ENCODE data around the gene TMC7. TPM values are rescaled to one million over a fixed set of nuclear protein-coding genes. Genes with fewer than 3 reads are reported as not detected.

The TMC7 gene
- polyA plus RNA-seq (2013, experiment 1 of 2), result 1.4 TPM
- 1.5 TPM for polyA plus RNA-seq (2013, experiment 2 of 2)

- no peak within 1 kb of the TSS for H3K27ac ChIP-seq (ENCODE audit: low read depth, low read length)
- no peaks in the 10 kb centered on the region for H3K79me1 ChIP-seq (ENCODE audit: low read length)
Measured at GRCh38 chr16:18983565-18984434, at the start of gene TMC7. TSS of gene TMC7 (plus strand) at chr16:18983934. CDS start at chr16:18984064, 130 bp downstream.

DNA sequence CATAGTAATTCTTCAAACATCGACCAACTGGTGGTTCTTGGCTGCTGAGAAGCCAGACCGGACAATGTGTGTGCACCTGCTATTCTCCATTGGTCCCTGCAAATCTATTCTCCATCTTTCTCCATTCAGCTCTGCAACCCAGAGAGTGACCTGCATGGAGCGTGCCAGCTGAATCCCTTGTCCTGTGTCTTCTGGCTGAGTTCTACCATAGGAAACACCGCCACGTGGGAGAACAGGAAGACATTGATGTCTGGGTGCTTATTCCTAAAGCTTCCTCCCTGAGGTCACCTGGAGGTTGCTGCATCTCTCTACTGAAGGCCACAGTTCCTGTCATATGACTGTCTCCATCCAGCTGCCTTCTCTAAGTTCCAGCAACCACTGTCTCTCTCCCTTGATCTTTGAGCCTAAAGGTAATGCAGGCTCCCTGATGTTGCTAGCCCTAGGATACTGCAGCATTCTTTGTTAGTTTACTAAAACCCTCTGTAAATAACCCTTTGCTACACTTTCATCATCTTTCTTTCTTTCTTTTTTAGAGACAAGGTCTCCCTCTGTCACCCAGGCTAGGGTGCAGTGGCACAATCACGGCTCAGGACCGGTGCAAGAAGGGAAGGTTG lies 46.9 kb upstream of the TMC7 start:
- no peak overlapping the region for H2BK15ac ChIP-seq (replicated peaks; ENCODE audit: low read depth)
- no peaks in the 10 kb centered on the region for H3K4me1 ChIP-seq (ENCODE audit: control insufficient read depth, low read depth, low read length)
- H3K9ac ChIP-seq (ENCODE audit: low read length), result no peak overlapping the region
- H2AK5ac ChIP-seq (ENCODE audit: low read length), result no peak overlapping the region
- DNase-seq, result no peak
- no peak overlapping the region for H3K4me2 ChIP-seq (ENCODE audit: low read length)
- WGBS (ENCODE audit: extremely low coverage, insufficient coverage, low lambda C conversion rate), result no CpG with 5 or more reads among the region's 7 CpGs
- no peaks in the 10 kb centered on the region for H3K36me3 ChIP-seq (ENCODE audit: control insufficient read depth, insufficient read depth, low read length)
- H3K79me1 ChIP-seq (ENCODE audit: low read length), result no peaks in the 10 kb centered on the region
- H3K23ac ChIP-seq (ENCODE audit: low read length), result no peak overlapping the region
- no peak overlapping the region for H2BK5ac ChIP-seq (ENCODE audit: low read length)
- H3K27ac ChIP-seq (ENCODE audit: low read depth, low read length), result no peak overlapping the region
- H3K27me3 ChIP-seq (ENCODE audit: insufficient read depth, low read length, poor library complexity), result no peaks in the 10 kb centered on the region
- H2BK120ac ChIP-seq (ENCODE audit: low read depth, low read length), result no peak overlapping the region
- no peak overlapping the region for H3K18ac ChIP-seq (ENCODE audit: low read length)
- no peak overlapping the region for H4K5ac ChIP-seq (ENCODE audit: low read length)
- H4K8ac ChIP-seq (ENCODE audit: low read depth, low read length), result no peak overlapping the region
- no peaks in the 10 kb centered on the region for H3K79me2 ChIP-seq (ENCODE audit: control insufficient read depth, insufficient read depth, low read length)
- no peak overlapping the region for H3K4ac ChIP-seq (ENCODE audit: low read depth, low read length)
- H3K56ac ChIP-seq (ENCODE audit: low read length), result no peak overlapping the region
- H3K4me3 ChIP-seq (ENCODE audit: low read length), result no peak overlapping the region

More at GRCh38 chr16:18983565-18984434, at the start of gene TMC7:
- H3K9ac ChIP-seq (ENCODE audit: low read length), result peak within 1 kb of the TSS; percentile 74
- no peak within 1 kb of the TSS for H4K5ac ChIP-seq (ENCODE audit: low read length)
- H3K4me2 ChIP-seq (ENCODE audit: low read length), result peak within 1 kb of the TSS; percentile 89
- peak within 1 kb of the TSS; percentile 95 for H3K56ac ChIP-seq (ENCODE audit: low read length)
- no peak within 1 kb of the TSS for H2BK15ac ChIP-seq (replicated peaks; ENCODE audit: low read depth)
- peak within 1 kb of the TSS; percentile 38 for H3K4me3 ChIP-seq (ENCODE audit: low read length)
- H4K8ac ChIP-seq (ENCODE audit: low read depth, low read length), result no peak within 1 kb of the TSS
- H3K36me3 ChIP-seq (ENCODE audit: control insufficient read depth, insufficient read depth, low read length), result no peaks in the 10 kb centered on the region
- DNase-seq, result peak; percentile 96
- no peak within 1 kb of the TSS for H2AK5ac ChIP-seq (ENCODE audit: low read length)
- no peaks in the 10 kb centered on the region for H3K4me1 ChIP-seq (ENCODE audit: control insufficient read depth, low read depth, low read length)
- no peaks in the 10 kb centered on the region for H3K79me2 ChIP-seq (ENCODE audit: control insufficient read depth, insufficient read depth, low read length)
- H2BK5ac ChIP-seq (ENCODE audit: low read length), result no peak within 1 kb of the TSS
- H3K4ac ChIP-seq (ENCODE audit: low read depth, low read length), result peak within 1 kb of the TSS; percentile 78
- H2BK120ac ChIP-seq (ENCODE audit: low read depth, low read length), result no peak within 1 kb of the TSS
- no CpG with 5 or more reads among the region's 64 CpGs for WGBS (ENCODE audit: extremely low coverage, insufficient coverage, low lambda C conversion rate)
- H3K23ac ChIP-seq (ENCODE audit: low read length), result no peak within 1 kb of the TSS
- H3K27me3 ChIP-seq (ENCODE audit: insufficient read depth, low read length, poor library complexity), result no peaks in the 10 kb centered on the region
- peak within 1 kb of the TSS; percentile 72 for H3K18ac ChIP-seq (ENCODE audit: low read length)

DNA sequence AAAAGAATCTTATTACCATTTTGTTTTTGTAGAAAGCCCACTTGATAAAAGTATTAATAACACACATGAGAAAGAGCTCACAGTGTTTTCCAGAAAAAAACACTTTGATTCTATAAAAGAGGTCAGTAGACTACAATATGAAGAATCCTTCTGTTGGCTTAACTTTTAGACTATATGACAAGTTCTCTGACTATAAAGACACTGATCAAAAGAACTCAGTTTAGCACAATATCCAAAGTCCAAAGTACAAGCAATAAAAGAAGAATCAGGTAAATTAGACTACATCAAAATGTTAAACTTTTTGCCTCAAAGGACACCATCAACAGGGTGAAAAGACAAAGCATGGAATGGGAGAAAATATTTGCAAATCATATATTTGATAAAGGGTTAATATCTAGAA lies 46.3 kb upstream of the TMC7 start:
- H3K9ac ChIP-seq (ENCODE audit: low read length), result no peak overlapping the region
- H3K18ac ChIP-seq (ENCODE audit: low read length), result no peak overlapping the region
- no peaks in the 10 kb centered on the region for H3K4me1 ChIP-seq (ENCODE audit: control insufficient read depth, low read depth, low read length)
- no peak for DNase-seq
- H2BK120ac ChIP-seq (ENCODE audit: low read depth, low read length), result no peak overlapping the region
- H2AK5ac ChIP-seq (ENCODE audit: low read length), result no peak overlapping the region
- no peak overlapping the region for H3K4me3 ChIP-seq (ENCODE audit: low read length)
- no peak overlapping the region for H3K23ac ChIP-seq (ENCODE audit: low read length)
- H4K8ac ChIP-seq (ENCODE audit: low read depth, low read length), result no peak overlapping the region
- no peak overlapping the region for H3K56ac ChIP-seq (ENCODE audit: low read length)
- H3K27ac ChIP-seq (ENCODE audit: low read depth, low read length), result no peak overlapping the region
- no peaks in the 10 kb centered on the region for H3K79me1 ChIP-seq (ENCODE audit: low read length)
- H3K36me3 ChIP-seq (ENCODE audit: control insufficient read depth, insufficient read depth, low read length), result no peaks in the 10 kb centered on the region
- H3K27me3 ChIP-seq (ENCODE audit: insufficient read depth, low read length, poor library complexity), result no peaks in the 10 kb centered on the region
- no peak overlapping the region for H3K4ac ChIP-seq (ENCODE audit: low read depth, low read length)
- H3K79me2 ChIP-seq (ENCODE audit: control insufficient read depth, insufficient read depth, low read length), result no peaks in the 10 kb centered on the region
- H2BK15ac ChIP-seq (replicated peaks; ENCODE audit: low read depth), result no peak overlapping the region
- no peak overlapping the region for H2BK5ac ChIP-seq (ENCODE audit: low read length)
- no peak overlapping the region for H3K4me2 ChIP-seq (ENCODE audit: low read length)
- H4K5ac ChIP-seq (ENCODE audit: low read length), result no peak overlapping the region

GRCh38 chr16:18938986-18939385 lies 44.7 kb upstream of the TMC7 start:
- H2BK5ac ChIP-seq (ENCODE audit: low read length), result no peak overlapping the region
- no peak overlapping the region for H3K23ac ChIP-seq (ENCODE audit: low read length)
- H3K18ac ChIP-seq (ENCODE audit: low read length), result no peak overlapping the region
- H3K4me1 ChIP-seq (ENCODE audit: control insufficient read depth, low read depth, low read length), result no peaks in the 10 kb centered on the region
- H3K27ac ChIP-seq (ENCODE audit: low read depth, low read length), result no peak overlapping the region
- no peak overlapping the region for H3K4me2 ChIP-seq (ENCODE audit: low read length)
- H2AK5ac ChIP-seq (ENCODE audit: low read length), result no peak overlapping the region
- no peak for DNase-seq
- no peaks in the 10 kb centered on the region for H3K36me3 ChIP-seq (ENCODE audit: control insufficient read depth, insufficient read depth, low read length)
- H3K4ac ChIP-seq (ENCODE audit: low read depth, low read length), result no peak overlapping the region
- no peak overlapping the region for H2BK15ac ChIP-seq (replicated peaks; ENCODE audit: low read depth)
- no peak overlapping the region for H3K4me3 ChIP-seq (ENCODE audit: low read length)
- H3K79me1 ChIP-seq (ENCODE audit: low read length), result no peaks in the 10 kb centered on the region
- no peaks in the 10 kb centered on the region for H3K27me3 ChIP-seq (ENCODE audit: insufficient read depth, low read length, poor library complexity)
- no peak overlapping the region for H2BK120ac ChIP-seq (ENCODE audit: low read depth, low read length)
- no CpG with 5 or more reads among the region's 9 CpGs for WGBS (ENCODE audit: extremely low coverage, insufficient coverage, low lambda C conversion rate)
- no peak overlapping the region for H4K8ac ChIP-seq (ENCODE audit: low read depth, low read length)
- H3K56ac ChIP-seq (ENCODE audit: low read length), result no peak overlapping the region
- no peak overlapping the region for H3K9ac ChIP-seq (ENCODE audit: low read length)
- no peak overlapping the region for H4K5ac ChIP-seq (ENCODE audit: low read length)
- H3K79me2 ChIP-seq (ENCODE audit: control insufficient read depth, insufficient read depth, low read length), result no peaks in the 10 kb centered on the region

- no peak overlapping the region for H3K18ac ChIP-seq (ENCODE audit: low read length)
- H3K4me1 ChIP-seq (ENCODE audit: control insufficient read depth, low read depth, low read length), result no peaks in the 10 kb centered on the region
- no peak overlapping the region for H3K56ac ChIP-seq (ENCODE audit: low read length)
- H3K23ac ChIP-seq (ENCODE audit: low read length), result no peak overlapping the region
- H2AK5ac ChIP-seq (ENCODE audit: low read length), result no peak overlapping the region
- no peak for DNase-seq
- H3K27ac ChIP-seq (ENCODE audit: low read depth, low read length), result no peak overlapping the region
- H3K4me2 ChIP-seq (ENCODE audit: low read length), result no peak overlapping the region
- H3K9ac ChIP-seq (ENCODE audit: low read length), result no peak overlapping the region
- no peaks in the 10 kb centered on the region for H3K79me2 ChIP-seq (ENCODE audit: control insufficient read depth, insufficient read depth, low read length)
- H2BK5ac ChIP-seq (ENCODE audit: low read length), result no peak overlapping the region
- H3K27me3 ChIP-seq (ENCODE audit: insufficient read depth, low read length, poor library complexity), result no peaks in the 10 kb centered on the region
- no peak overlapping the region for H2BK120ac ChIP-seq (ENCODE audit: low read depth, low read length)
- no peak overlapping the region for H3K4me3 ChIP-seq (ENCODE audit: low read length)
- H4K8ac ChIP-seq (ENCODE audit: low read depth, low read length), result no peak overlapping the region
- H3K4ac ChIP-seq (ENCODE audit: low read depth, low read length), result no peak overlapping the region
- H4K5ac ChIP-seq (ENCODE audit: low read length), result no peak overlapping the region
- no peaks in the 10 kb centered on the region for H3K36me3 ChIP-seq (ENCODE audit: control insufficient read depth, insufficient read depth, low read length)
- H3K79me1 ChIP-seq (ENCODE audit: low read length), result no peaks in the 10 kb centered on the region
- no peak overlapping the region for H2BK15ac ChIP-seq (replicated peaks; ENCODE audit: low read depth)
Measured at GRCh38 chr16:18941471-18941870, 42.3 kb upstream of the TMC7 start.
